ENCODE results near the gene CASP4. TPM values are rescaled to one million over a fixed set of nuclear protein-coding genes. Genes with fewer than 3 reads are reported as not detected.

Gene CASP4
- total and polyA plus RNA-seq, 8 donors, result 8.1 to 163 (median 68.3) TPM

- Histone ChIP-seq H3K27ac (no peak overlapping the region), H3K9me3 (no peaks in the 10 kb centered on the region), H3K4me1 (no peaks in the 10 kb centered on the region), H3K27me3 (no peaks in the 10 kb centered on the region), H3K36me3 (no peaks in the 10 kb centered on the region), H3K4me3 (no peak overlapping the region)
- DNase-seq, result no peak
- 51 to 62% (median 55%) methylated on average over 6 of the region's 6 CpGs for WGBS, 5 donors
- TF ChIP-seq POLR2A (IDR thresholded peaks at IDR 0.05) (no peak), EP300 (IDR thresholded peaks at IDR 0.05) (no peak), CTCF (IDR thresholded peaks at IDR 0.05) (no peak)
- intact Hi-C loops (cut with DNase I; ENCODE audit: low total_unique reads), result no loop called here
These were observed 28.9 kb upstream of the CASP4 start for GRCh38 chr11:104997288-104997687.

GRCh38 chr11:104995001-104995408 is 26.6 kb upstream of the CASP4 start:
- Histone ChIP-seq H3K4me3 (no peak overlapping the region), H3K27ac (no peak overlapping the region), H3K27me3 (no peaks in the 10 kb centered on the region), H3K9me3 (no peaks in the 10 kb centered on the region), H3K36me3 (no peaks in the 10 kb centered on the region), H3K4me1 (no peaks in the 10 kb centered on the region)
- 42 to 67% (median 44%) methylated on average over 2 of the region's 2 CpGs for WGBS, 5 donors
- TF ChIP-seq POLR2AphosphoS5 (IDR thresholded peaks at IDR 0.05) (no peak), POLR2A (IDR thresholded peaks at IDR 0.05) (no peak), CTCF (IDR thresholded peaks at IDR 0.05) (no peak), EP300 (IDR thresholded peaks at IDR 0.05) (no peak)
- DNase-seq, result peak in 1 of 2 donors; percentile 10
- intact Hi-C loops (cut with DNase I; ENCODE audit: low total_unique reads), result no loop called here

GRCh38 chr11:104992781-104993180 is 24.4 kb upstream of the CASP4 start:
- no peaks in the 10 kb centered on the region for H3K4me1 ChIP-seq
- no peaks in the 10 kb centered on the region for H3K36me3 ChIP-seq
- peaks cover 0 to 7% (median 3%) of the 10 kb centered on the region in 4 donors for H3K9me3 ChIP-seq
- no peak for TF ChIP-seq EP300 (IDR thresholded peaks at IDR 0.05)
- no peak for TF ChIP-seq POLR2AphosphoS5 (IDR thresholded peaks at IDR 0.05)
- no peak for TF ChIP-seq CTCF (IDR thresholded peaks at IDR 0.05)
- TF ChIP-seq POLR2A (IDR thresholded peaks at IDR 0.05), result no peak
- WGBS, 5 donors, result 62 to 83% (median 80%) methylated on average over 1 of the region's 1 CpG
- no peak for DNase-seq
- intact Hi-C loops (cut with DNase I; ENCODE audit: low total_unique reads), result no loop called here
- H3K4me3 ChIP-seq, result no peak overlapping the region
- H3K27me3 ChIP-seq, result no peaks in the 10 kb centered on the region
- no peak overlapping the region for H3K27ac ChIP-seq

- Histone ChIP-seq H3K27me3 (no peaks in the 10 kb centered on the region), H3K4me3 (no peak overlapping the region), H3K27ac (no peak overlapping the region), H3K36me3 (no peaks in the 10 kb centered on the region), H3K9me3 (peaks cover 0 to 7% (median 3%) of the 10 kb centered on the region in 4 donors), H3K4me1 (no peaks in the 10 kb centered on the region)
- no peak for DNase-seq
- 84 to 92% (median 86%) methylated on average over 4 of the region's 4 CpGs for WGBS, 5 donors
- intact Hi-C loops (cut with DNase I; ENCODE audit: low total_unique reads), result no loop called here
- no peak for TF ChIP-seq POLR2A (IDR thresholded peaks at IDR 0.05)
These were observed 23.6 kb upstream of the CASP4 start for GRCh38 chr11:104991994-104992393.

GRCh38 chr11:104984808-104985207 is 16.4 kb upstream of the CASP4 start:
- peaks cover 0 to 7% (median 3%) of the 10 kb centered on the region in 4 donors for H3K9me3 ChIP-seq
- no peak overlapping the region for H3K27ac ChIP-seq
- WGBS, 5 donors, result 48 to 71% (median 69%) methylated on average over 3 of the region's 3 CpGs
- intact Hi-C loops (cut with DNase I; ENCODE audit: low total_unique reads), result no loop called here
- no peaks in the 10 kb centered on the region for H3K27me3 ChIP-seq
- no peak for DNase-seq
- no peaks in the 10 kb centered on the region for H3K4me1 ChIP-seq
- TF ChIP-seq EP300 (IDR thresholded peaks at IDR 0.05) (no peak), POLR2A (IDR thresholded peaks at IDR 0.05) (no peak), POLR2AphosphoS5 (IDR thresholded peaks at IDR 0.05) (no peak), CTCF (IDR thresholded peaks at IDR 0.05) (no peak)
- H3K36me3 ChIP-seq, result no peaks in the 10 kb centered on the region
- H3K4me3 ChIP-seq, result no peak overlapping the region

Measured in stomach (tissue), 9 donors.